ENCODE results near the gene HOXB13.

DNA sequence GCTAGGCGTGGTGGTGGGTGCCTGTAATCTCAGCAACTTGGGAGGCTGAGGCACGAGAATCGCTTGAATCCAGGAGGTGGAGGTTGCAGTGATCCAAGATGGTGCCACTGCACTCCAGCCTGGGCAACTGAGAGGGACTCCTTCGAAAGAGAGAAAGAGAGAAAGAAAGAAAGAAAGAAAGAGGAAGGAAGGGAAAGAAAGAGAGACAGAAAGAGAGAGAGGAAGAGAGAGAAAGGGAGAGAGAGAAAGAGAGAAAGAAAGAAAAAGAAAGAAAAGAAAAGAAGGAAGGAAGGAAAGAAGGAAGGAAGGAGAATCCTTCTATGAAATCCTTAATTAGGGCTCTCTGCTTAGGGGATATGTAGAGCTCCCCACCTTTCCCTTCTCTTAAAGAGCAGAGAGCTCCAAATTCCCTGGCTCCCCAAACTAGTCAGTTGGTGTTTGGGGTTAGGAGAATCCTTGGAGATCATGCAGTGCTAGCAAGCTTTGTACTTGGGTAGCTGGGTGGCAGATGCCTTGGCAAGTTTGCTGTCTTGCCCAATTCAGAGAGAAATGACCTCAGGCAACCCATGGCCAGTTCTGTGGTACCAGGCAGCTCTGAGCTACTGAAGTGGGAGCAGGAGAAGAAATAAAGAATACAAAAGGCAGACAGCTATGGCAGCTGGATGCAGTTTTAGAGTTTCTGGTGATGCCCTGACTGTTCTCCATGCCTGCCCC is 8.9 kb upstream of the HOXB13 start:
- TF ChIP-seq CTCF (IDR thresholded peaks at IDR 0.05) (no peak), EP300 (IDR thresholded peaks at IDR 0.05) (no peak), POLR2A (IDR thresholded peaks at IDR 0.05) (no peak)
